Vagina (tissue), 2 donors: Measurements from ENCODE around the gene TRIM69.

Source experiments
- CTCF ChIP-seq, 3 experiments: fragments of 450-650 bp in 2 of 3; fragments of 200-600 bp in 1 of 3; sonication (generic) in 1 of 3; IDR thresholded peaks; one replicate each; pipeline ENCODE4 v1.5.1; 2017 to 2019; ENCODE audit warnings: antibody characterized with exemption in 3 of 3, mild to moderate bottlenecking in 2 of 3, moderate library complexity in 2 of 3
- POLR2A ChIP-seq, 2 donors: fragments of 450-650 bp; IDR thresholded peaks; one replicate each; pipeline ENCODE4 v1.6.1; 2017; ENCODE audit warnings: antibody characterized with exemption in 2 of 2, mild to moderate bottlenecking in 2 of 2, moderate library complexity in 2 of 2
- POLR2AphosphoS5 ChIP-seq, 2 donors: sonication (generic); formaldehyde crosslinking; IDR thresholded peaks; one replicate each; pipeline ENCODE4 v1.9.0; 2017; ENCODE audit warnings: antibody characterized with exemption in 2 of 2, mild to moderate bottlenecking in 2 of 2, low read depth in 1 of 2; ENCODE audit not compliant: insufficient read depth in 1 of 2

- TF ChIP-seq CTCF (IDR thresholded peaks at IDR 0.05) (no peak), POLR2A (IDR thresholded peaks at IDR 0.05) (no peak), POLR2AphosphoS5 (IDR thresholded peaks at IDR 0.05; ENCODE audit: insufficient read depth in 1 of 2, low read depth in 1 of 2) (no peak)
These were observed 27.5 kb downstream of the TRIM69 start for GRCh38 chr15:44763848-44764247.
